GM19025 (cell line): Measurements from ENCODE around the gene EIF3I.

Experiments
- ATAC-seq: cut with Tn5 transposase; IDR thresholded peaks from one replicate; pipeline ENCODE4 v1.9.1; 2021; ENCODE audit warnings: mild to moderate bottlenecking, low read depth, moderate library complexity; ENCODE audit not compliant: unreplicated experiment

EIF3I gene

GRCh38 chr1:32221980-32222755, at the start of gene EIF3I, which contains the start of gene TMEM234:
Gene EIF3I, plus strand, starts transcription at chr1:32222407. Its CDS starts 35 bp downstream, at chr1:32222442.
Gene TMEM234, minus strand, starts transcription at chr1:32222353. Its CDS starts 31 bp downstream, at chr1:32222322.
- ATAC-seq: peak; percentile 86

GRCh38 chr1:32172621-32173245, 49.5 kb upstream of the EIF3I start:
- no peak for ATAC-seq

DNA sequence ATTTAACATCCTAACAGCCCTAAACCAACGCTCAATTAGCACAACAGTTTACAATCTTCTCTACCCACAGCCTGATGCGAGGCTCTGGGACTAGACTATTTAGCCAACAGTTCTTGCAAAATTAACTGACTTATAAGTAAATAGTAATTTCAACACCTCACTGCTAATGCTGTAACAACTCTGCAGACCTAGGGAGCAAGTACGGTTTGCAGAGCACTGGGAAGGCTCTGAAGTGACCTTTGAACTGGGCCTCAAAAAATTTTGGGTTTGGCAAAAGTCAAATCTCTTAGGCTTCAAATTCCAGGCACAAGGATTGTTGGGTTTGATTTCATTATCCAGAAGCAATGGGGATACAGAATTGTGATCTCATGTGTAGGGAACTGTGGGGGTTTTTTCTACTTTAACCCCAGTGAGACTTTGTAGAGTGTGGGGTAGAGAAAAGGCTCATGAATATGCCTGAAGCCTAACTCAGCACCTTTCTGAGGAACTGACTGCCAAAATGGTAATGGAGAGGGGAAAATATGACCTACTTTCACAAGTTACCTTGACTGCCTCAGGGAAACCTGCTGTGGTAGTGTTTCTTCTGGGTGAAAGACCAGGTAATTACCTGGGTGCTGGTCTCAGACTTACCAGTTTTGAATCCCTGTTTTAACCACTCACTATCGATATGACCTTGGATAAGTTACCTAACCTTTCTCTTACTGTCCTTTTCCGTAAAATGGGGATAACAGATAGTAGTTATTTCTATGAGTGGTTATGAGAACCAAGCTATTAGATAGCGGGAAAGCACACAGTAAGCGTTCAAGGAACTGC, 43.6 kb upstream of the EIF3I start:
- no peak for ATAC-seq

DNA sequence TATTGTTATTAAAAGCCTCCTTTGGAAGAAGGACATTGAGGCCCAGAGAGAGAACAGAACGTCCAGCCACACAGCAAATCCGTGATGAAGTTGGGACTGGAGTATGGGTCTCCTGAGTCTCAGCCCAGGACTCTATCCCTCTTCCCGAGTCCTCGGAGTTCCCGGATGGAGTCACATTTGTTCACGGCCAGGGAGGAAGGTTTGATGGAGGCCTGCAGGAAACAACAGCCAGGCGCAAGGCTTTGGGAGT, 43.1 kb upstream of the EIF3I start:
- no peak for ATAC-seq

DNA sequence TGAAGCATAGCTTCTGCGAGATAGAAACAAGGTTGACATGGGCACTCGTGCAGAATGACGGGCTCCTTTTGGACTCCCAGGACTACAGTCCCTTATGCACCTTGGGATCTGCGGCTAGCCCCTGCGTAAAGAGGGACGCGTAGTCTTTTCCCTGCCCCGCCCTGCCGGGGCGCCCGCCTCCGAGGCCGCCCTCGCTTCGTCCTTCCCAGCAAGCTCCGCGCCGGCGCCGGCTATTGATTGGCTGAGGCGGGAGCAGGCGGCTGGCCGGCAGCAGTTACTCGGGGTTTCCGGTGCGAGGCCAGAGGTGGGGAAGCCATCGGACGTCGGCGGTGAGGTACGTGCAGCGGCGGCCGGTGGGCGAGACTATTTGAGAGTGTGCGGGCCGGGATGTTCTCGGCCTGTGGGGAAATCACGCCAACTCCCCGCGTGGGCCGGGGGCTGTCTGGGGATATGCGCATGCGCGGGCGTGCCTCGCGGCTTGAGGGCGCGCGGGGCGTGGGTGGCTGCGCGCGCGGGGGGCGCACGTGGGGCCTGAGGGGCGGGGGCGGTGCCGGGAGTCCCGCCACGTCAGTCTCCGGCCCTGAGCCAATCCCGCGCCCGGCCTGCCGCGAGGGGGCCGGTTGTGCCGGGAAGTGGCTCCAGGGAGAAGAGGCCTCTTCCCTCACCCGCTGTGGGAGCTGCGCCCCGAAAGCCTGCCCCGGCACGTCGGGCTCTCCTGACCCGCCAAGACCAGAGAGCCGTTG, 42.6 kb upstream of the EIF3I start, which contains the start of gene TXLNA:
TXLNA (plus strand) TSS at position 233 of the 743 bp plus-strand sequence. CDS start 671 bp downstream, outside the sequence.
- ATAC-seq: peak; percentile 81

- ATAC-seq: peak; percentile 13
Observed at GRCh38 chr1:32180186-32181060, 41.8 kb upstream of the EIF3I start.

- ATAC-seq: no peak
Observed at GRCh38 chr1:32181065-32181464, 41.1 kb upstream of the EIF3I start.

DNA sequence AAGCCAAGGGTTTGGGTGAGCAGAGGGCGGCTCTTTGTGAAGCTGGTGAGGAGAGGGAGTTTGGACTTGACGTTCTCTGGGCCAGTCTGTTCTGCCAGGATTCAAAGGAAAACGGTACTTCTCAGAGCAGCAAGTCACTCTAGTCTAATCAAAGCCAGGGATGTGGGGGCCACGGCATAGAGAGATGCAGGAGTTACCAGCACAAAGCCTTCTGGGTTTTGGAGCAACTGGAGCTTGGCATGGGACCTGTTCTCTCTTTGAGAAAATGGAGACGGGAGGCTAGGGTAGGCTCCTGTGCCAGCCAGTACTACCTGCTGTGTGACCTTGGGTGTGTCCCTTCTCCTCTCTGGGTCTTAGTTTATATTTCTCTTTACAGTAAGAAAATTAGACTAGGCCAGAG, 40.6 kb upstream of the EIF3I start:
- no peak for ATAC-seq

DNA sequence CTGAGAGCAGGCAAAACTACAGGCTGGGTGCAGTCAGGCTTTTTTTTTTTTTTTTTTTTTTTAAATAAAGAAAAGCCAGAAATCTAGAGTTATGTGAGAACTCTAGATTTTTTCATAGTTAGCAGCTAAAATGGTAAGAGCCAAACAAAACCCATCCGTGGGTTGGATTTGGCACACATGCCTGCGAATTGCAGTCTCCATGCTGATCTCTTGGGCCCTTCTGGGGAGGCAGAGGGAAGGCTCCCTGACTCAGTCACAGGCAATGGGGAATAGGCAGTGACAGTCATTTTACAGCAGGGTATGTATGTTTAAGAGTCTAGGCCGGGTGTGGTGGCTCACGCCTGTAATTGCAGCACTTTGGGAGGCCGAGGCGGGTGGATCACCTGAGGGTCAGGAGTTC, 40.1 kb upstream of the EIF3I start:
- ATAC-seq: no peak

DNA sequence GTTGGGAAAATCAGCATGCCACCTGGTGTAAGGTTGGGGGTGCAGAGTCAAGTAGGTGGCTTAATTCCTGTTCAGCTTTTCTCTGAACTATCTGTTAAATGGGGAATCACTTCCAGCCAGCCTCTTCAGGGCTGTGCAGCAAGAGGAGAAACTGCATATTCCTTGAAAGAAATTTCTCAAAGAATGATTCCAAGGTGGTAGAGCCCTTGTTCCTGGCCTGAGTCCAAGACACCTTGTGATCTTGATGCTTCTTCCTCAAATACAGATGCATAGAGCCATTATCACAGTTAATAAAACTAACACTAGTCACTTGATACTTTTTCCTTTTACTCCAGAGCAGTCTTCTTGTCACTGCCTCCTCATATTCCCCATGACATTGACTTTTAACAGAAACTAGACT, 37.6 kb upstream of the EIF3I start:
- no peak for ATAC-seq

DNA sequence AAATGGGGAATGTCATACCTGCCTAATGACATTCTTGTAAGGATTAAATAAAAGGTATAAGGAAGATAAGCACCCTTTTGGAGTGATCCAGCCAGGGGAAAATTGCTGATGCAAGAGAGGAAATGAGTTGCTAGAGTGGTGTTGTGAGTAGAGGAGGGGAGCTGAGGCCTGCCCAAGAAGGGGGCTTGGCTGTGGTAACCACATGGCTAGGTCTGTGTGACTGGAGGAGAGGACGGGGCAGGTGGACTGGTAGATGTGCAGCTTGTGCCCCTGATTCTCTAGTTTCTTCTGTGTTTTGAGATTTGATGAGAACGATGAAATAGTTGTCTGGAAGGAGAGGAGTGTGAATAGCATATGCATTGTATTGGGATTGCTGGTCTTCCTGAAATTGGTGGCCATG, 36.1 kb upstream of the EIF3I start:
- ATAC-seq: no peak

GRCh38 chr1:32186491-32186890, 35.7 kb upstream of the EIF3I start:
- no peak for ATAC-seq

DNA sequence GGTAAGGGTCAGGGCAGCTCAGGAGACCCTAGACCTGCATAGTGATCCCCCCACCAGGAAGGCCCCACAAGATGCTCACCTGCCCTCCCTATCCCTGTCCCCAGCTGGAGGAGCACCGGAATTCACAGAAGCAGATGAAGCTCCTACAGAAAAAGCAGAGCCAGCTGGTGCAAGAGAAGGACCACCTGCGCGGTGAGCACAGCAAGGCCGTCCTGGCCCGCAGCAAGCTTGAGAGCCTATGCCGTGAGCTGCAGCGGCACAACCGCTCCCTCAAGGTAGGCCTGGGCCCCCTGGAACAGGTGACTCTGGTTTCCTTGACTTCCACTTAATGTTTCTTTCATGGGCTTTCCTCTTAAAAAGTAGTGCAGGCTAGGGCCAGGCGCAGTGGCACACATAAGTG, 34.4 kb upstream of the EIF3I start:
- no peak for ATAC-seq

DNA sequence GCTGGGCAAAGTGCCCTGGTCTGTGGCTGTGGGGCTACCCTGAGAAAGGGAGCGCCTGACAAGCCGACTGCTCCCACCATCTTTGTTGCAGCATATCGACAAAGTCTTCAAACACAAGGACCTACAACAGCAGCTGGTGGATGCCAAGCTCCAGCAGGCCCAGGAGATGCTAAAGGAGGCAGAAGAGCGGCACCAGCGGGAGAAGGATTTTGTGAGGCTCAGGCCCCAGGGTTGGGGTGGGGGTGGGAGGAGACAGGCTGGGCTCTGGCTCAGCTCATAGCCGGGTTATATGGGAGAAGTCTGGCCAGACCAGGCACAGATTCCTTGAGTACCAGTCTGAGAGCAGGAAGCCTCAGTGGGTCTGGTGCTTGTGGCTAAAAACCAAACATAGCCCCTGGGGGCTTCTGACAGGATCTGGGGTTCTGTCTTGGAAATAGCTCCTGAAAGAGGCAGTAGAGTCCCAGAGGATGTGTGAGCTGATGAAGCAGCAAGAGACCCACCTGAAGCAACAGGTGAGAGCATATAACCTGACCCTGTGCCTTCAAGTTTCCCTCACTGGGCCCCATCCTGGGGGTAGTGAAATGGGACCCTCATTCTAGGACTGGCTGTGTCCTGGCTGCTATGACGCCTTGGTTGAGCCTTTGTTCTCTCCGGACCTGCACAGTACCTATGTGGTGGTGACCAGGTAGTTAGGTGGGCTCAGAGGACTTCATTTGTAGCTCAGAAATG, 29.8 kb upstream of the EIF3I start:
- ATAC-seq: no peak

DNA sequence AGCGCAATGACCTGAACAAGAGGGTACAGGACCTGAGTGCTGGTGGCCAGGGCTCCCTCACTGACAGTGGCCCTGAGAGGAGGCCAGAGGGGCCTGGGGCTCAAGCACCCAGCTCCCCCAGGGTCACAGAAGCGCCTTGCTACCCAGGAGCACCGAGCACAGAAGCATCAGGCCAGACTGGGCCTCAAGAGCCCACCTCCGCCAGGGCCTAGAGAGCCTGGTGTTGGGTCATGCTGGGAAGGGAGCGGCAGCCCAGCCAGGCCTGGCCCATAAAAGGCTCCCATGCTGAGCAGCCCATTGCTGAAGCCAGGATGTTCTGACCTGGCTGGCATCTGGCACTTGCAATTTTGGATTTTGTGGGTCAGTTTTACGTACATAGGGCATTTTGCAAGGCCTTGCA, 27.2 kb upstream of the EIF3I start:
- ATAC-seq: no peak

DNA sequence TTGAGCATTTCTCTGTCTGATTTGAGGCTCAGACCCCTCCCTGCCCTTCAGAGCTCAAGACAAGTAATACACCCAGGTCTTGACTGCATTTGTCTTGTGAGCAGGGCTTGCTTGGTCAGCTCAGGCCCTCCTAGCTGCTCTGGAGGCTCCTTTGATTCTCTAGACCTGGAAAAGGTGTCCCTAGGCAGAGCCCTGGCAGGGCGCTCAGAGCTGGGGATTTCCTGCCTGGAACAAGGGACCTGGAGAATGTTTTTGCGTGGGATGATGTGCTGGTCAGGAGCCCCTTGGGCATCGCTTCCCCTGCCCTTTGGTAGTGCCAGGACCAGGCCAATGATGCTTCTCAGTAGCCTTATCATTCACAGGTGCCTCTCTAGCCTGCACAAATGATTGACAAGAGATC, 26.7 kb upstream of the EIF3I start:
- ATAC-seq: no peak

DNA sequence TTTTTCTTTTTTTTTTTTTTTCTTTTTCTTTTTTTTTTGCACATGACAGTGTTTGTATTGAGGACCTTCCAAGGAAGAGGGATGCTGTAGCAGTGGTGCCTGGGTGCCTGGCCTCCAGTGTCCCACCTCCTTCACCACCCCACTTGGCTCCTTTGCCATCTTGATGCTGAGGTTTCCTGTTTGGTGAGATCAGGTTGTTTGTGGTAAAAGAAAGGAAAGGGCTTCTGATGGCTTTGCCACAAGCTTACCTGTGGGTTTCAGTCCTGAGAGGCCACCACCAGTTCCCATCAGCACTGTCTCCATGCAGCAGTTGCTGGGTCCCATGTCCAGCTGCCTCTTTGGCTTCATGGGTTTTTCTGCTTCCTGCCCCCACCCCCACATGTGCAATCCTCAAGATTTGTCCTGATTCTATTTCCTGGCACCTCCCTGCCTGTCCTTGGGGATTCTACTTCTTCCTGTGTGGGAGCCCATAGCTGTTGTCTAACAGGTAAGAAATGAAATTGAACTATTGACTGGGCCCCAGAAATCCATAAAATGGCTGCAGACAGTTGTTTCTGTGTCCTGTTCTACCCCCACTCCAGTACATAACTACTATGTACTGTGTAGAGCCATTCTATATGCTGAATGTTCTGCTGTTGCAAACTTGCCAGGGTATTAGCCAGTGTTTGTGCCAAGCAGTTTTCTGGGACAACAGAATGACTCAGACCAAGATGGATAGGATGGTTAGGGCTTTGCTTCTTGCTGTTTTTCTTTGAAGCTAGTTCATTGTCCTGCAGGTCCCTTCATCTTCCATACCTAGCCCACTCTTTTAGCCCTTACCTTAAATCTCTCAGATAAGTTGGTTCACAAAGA, 26.0 kb upstream of the EIF3I start:
- ATAC-seq: no peak

DNA sequence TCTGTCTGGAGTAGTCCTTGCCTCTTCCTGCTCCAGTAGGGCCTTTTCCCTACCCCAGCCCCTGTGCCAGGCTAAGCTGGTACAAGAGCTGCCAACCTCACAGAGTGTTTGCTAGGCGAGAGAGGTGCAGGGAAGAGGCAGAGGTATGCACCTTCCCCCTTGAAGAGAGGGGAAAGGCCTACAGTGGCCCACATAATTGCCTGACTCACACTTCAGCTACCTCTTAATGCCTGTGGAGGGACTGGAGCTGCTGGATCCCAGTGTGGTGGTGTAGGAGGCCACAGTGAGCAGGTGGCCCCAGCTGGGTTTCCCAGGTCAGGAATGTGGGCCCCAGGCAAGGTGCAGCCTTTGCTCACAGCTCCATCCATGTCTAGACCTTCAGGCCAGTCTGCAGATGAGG, 25.1 kb upstream of the EIF3I start:
- no peak for ATAC-seq
